ENCODE data around the gene BRD9.

DNA sequence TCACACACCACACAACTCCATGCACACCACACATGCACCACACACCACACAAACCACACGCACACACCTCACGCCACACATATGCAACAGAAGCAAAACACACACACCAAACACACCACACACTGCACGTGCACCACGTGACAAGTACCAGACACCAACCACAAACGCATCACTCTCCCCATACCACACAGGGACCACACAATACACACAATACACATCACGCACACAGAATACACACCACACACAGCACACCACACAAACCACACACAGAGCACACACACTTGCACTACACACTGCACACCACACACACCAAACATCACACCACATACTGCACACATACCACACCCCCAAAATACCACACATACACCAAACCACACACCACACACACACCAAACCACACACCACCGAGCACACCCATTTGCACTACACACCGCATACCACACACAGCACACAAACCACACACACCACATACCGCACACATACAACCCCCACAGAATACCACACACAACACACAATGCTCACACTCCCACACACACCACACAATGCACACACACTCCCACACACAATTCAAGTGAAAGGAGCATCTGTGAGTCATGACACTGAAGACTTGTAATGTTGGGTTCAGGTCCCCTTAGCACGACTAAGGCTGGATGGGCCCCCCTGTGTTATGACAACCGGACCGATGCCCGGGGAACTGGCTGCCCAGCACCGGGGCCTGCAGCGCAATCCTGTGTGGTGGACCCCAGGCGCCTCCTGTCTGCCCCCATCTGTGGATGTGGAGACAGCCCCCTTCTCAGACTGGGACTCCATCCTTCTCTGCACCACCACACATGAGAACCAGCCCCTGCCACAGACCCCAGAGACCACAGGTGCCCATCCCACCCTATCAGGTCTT is 35.8 kb downstream of the BRD9 start:
- TF ChIP-seq, protein P1, sequence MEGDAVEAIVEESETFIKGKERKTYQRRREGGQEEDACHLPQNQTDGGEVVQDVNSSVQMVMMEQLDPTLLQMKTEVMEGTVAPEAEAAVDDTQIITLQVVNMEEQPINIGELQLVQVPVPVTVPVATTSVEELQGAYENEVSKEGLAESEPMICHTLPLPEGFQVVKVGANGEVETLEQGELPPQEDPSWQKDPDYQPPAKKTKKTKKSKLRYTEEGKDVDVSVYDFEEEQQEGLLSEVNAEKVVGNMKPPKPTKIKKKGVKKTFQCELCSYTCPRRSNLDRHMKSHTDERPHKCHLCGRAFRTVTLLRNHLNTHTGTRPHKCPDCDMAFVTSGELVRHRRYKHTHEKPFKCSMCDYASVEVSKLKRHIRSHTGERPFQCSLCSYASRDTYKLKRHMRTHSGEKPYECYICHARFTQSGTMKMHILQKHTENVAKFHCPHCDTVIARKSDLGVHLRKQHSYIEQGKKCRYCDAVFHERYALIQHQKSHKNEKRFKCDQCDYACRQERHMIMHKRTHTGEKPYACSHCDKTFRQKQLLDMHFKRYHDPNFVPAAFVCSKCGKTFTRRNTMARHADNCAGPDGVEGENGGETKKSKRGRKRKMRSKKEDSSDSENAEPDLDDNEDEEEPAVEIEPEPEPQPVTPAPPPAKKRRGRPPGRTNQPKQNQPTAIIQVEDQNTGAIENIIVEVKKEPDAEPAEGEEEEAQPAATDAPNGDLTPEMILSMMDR (optimal IDR thresholded peaks at IDR 0.05 in 1 of 3, IDR thresholded peaks at IDR 0.05 in 1 of 3, conservative IDR thresholded peaks at IDR 0.05 in 1 of 3; ENCODE audit: extremely low read depth in 1 of 3, insufficient read depth in 2 of 3, low read length in 3 of 3): no peak
- no peak for TF ChIP-seq EZH2 (IDR thresholded peaks at IDR 0.05; ENCODE audit: low read length)
